GM18505 (cell line): ENCODE results near the gene PEA15.

Source experiments
- ATAC-seq: cut with Tn5 transposase; IDR thresholded peaks from one replicate; pipeline ENCODE4 v1.9.1; 2021; ENCODE audit not compliant: unreplicated experiment
- POLR2A ChIP-seq: IDR thresholded peaks from 4 replicates; pipeline ENCODE4 v1.6.1; 2011; ENCODE audit warnings: borderline replicate concordance; ENCODE audit not compliant: insufficient read depth, insufficient read length; ENCODE audit errors: extremely low read depth

Gene PEA15

DNA sequence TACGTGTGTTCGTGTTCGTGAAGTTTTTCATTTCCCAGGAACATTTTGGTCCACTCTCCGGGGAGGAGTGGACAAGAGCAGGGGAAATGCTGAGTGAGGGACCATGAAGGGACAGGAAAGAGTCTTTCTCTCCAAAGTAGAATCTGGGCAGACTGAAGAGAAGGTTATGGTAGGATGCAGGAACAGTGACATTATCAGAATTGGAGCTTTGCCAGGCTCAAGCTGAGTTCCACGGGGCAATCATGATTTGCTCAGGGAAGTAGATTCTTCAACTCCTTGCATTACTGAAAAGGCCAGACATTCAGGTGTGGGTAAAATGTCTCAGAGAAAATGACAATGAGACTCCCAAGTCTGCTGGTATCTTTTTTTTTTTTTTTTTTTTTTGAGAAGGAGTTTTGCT lies 37.2 kb upstream of the PEA15 start:
- ATAC-seq = no peak
- no peak for TF ChIP-seq POLR2A

DNA sequence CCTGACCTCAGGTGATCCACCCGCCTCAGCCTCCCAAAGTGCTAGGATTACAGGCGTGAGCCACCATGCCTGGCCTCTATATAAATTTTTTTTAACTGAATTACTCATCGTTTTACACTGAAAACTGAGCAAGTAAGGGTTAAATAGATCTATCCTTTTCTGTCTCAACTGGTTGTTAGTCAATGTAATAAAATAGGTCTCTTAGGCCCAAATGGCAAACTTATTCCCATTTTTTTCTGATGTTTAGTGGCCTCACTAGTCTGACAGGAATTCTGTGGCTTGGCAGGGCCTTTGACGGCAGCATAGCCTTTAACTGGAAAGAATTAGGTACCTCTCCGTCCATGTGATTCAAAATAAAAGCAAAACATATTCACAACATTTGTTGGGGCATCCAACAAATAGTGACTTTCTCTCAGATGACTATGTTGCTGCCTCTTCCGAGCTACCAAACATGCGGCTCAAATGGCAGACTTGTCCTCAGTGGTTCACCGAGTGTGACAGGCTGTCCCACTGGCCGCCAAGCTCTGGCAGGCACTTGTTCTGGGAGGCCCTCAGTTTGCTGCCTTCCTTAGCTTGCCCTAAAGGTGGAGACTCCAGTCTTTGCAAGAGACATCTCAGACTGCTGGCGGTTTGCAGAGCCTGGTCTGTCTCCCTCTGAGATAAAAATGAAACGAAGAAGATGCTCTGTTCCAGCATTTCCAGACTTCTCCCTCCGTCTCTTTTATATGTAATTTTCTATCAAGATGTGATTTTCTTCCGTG lies 36.4 kb upstream of the PEA15 start:
- no peak for TF ChIP-seq POLR2A
- no peak for ATAC-seq

DNA sequence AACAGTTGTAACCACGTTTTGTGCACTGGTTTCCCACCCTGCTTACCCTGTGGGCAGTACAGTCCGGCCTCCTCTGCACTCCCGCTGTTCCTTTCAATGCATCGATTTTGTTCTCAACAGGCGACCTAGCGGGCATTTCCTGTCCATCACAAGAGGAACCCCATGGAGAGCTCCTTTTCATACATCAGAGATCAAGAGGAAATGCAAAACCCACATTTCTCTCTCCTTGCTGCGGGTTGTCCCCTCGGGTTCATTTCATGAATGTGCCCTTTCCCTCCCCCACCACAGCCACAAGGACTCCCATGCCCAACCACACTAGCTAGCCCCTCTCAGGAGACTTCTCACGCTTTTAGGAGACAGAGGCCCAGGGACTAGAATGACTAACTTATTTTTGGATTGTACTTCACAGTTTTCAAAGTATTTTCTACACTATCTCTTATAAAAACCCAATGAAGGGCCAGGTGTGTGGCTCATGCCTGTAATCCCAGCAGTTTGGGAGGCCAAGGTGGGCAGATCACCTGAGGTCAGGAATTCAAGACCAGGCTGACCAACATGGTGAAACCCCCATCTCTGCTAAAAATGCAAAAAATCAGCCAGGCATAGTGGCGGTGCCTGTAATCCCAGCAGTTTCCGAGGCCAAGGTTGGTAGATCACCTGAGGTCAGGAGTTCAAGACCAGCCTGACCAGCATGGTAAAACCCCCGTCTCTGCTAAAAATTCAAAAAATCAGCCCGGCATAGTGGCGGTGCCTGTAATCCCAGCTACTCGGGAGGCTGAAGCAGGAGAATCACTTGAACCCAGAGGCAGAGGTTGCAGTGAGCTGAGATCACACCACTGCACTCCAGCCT lies 35.4 kb upstream of the PEA15 start:
- peak; percentile 66 for ATAC-seq

DNA sequence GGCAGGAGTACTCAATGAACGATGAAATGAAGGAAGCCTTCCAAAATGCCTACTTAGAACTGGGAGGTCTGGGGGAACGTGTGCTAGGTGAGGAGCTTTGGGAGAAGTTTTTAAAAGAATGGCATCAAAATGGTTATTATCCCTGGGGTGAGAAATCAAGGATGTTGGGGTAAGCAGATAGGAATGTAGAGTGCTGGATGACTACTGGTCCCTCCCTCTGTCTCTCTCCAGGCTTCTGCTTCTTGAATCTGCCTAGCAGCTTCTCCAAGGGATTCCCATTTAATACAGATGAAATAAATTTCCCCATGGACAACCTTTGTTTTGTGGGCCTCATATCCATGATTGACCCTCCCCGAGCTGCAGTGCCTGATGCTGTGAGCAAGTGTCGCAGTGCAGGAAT lies 33.8 kb upstream of the PEA15 start:
- TF ChIP-seq POLR2A = no peak
- ATAC-seq = no peak

More for the DNA sequence above, 35.4 kb upstream of the PEA15 start:
- no peak for TF ChIP-seq POLR2A

DNA sequence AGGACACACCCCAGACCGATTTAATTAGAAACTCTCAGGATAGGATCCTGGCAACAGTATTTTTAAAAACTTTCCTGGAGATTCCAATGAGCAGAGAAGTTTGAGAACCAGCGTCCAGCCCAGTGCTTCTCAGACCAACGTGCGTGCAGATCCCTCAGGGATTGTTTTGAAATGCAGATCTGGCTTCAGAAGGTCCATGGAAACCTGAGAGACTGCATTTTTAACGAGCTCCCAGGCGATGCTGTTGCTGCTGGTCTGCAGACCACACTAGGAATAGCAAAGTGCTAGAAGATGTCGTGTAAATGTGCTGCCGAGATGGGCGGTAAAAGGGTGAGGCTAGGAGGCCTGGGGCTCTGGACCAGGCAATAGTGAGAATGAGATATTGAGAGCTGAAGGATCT lies 33.2 kb upstream of the PEA15 start:
- ATAC-seq = no peak
- no peak for TF ChIP-seq POLR2A

DNA sequence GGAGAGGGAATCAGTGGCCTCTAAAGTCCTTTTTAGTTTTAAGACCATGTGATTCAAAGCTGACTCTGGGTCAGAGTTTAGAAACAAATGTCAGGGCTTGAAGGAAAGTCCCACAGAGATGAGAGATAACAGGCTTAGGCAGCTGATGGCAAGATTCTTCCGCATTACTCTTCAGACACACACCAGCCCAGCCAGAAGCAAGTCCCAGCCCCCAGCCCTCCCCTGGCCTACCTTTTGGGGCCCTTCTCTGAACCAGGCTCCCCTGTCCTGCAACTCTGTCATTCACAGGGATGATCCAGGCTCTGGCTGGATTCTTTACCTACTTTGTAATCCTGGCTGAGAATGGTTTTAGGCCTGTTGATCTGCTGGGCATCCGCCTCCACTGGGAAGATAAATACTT lies 28.0 kb upstream of the PEA15 start:
- no peak for TF ChIP-seq POLR2A
- no peak for ATAC-seq

DNA sequence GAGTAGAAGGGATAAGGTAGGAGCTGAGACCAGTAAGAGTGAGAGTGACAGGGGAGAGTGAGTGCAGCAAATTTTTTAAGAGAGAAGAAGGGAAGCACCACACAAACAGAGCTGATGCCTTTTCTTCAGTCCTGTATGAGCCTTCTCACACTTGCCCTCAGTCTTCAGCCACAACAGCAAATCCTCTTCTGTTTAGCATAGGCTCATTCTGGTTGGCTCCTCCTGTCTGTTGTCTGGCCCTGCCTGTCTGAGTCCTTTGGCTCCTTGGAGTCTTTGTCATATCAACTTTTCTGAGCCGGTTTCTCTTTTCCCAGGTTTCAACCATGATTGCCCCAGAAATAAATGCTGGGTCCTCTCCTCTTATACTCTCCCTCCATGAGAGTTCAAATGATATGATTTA lies 27.5 kb upstream of the PEA15 start:
- ATAC-seq = no peak
- no peak for TF ChIP-seq POLR2A

DNA sequence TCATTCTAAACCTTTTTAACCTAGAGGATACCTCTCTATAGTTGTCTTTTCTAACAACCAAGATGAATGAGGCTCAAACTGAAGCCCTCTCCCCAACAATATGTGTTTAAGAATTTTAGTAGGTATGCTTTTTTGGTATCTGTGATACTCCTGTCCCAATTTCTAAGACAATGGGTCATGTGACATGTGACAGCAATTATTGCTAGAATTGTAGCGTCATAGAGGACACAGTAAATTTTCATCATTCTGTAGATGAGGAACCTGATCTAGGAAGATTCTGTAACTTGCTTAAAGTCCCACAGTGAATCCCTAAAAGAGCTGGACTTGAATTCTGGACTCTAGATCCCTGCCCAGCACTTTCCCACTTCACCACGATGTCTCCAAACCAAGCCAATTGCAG lies 26.5 kb upstream of the PEA15 start:
- no peak for ATAC-seq
- no peak for TF ChIP-seq POLR2A

DNA sequence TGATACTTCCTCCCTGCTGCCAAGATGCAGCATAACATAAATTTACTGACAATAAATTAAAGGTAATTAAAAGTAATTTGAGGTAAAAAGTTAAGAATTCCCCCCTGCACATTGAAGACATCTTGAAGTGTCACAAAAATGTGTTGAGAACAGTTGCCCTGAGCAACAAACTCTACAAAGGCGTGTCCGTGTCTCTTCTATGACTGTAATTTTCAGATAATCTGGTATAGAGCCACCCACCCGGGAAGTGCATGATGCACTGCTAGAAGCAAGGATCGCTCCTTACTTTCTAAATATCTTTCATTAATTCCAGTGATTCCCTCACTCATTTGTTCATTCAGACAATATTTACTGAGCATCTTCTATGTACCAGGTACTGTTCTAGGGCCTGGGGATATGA lies 25.8 kb upstream of the PEA15 start:
- ATAC-seq = no peak
- TF ChIP-seq POLR2A = no peak

DNA sequence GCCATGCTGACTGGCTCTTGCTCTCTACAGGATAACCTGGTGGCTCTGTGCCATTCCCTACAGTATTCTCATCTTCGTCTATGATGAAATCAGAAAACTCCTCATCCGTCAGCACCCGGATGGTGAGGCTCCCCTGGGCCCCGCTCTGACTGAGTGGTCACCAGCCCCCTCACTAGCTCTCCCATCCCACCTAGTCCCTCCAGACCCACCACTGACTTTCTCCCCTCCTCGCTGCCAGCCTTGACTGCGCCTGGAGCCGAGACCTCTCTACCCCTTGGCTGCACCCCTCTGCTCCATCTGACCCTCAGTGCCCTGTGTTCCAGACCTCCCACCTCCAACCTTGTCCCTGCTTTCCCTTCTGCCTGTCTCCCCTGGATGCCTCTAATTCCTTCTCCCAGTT lies 18.9 kb upstream of the PEA15 start:
- no peak for TF ChIP-seq POLR2A
- no peak for ATAC-seq

DNA sequence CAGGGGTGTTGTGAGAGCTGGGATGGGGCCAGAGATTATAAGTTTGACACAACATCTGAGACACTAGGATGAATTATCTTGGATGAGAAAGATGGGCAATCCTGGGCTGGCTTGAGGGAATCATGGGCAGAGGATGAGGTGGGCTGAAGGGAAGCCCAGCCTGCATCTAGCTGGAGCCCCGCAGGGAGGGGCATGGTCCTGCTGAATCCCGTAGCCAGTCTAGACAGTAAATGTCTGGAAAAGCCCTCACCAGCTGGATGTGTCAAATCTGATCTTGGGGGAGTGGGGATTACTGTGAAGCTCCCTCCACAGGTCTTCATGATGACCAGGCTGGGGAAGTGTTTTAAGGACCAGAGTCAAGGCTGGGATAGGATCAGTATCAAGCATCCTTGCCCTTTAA lies 18.5 kb upstream of the PEA15 start:
- no peak for ATAC-seq
- TF ChIP-seq POLR2A = no peak

DNA sequence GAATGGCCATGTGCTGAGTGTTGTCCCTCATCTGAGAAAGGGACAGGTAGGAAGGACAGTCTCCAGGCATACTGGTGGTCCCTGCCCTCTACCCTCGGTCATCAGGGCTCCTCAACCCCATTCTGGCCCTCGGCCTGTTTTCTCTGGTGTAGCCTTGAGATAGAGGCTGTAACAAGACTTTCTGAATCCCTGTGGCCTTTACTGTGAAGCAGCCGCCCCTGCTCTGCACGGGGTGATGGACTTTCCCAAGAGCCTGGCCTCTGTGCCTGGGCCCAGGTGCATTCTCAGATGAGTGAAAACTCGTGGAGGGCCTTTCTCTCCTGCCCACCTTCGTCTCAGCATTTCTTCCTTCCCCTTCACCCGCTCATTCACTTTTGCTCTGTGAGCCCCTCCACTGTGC lies 17.8 kb upstream of the PEA15 start:
- ATAC-seq = no peak

DNA sequence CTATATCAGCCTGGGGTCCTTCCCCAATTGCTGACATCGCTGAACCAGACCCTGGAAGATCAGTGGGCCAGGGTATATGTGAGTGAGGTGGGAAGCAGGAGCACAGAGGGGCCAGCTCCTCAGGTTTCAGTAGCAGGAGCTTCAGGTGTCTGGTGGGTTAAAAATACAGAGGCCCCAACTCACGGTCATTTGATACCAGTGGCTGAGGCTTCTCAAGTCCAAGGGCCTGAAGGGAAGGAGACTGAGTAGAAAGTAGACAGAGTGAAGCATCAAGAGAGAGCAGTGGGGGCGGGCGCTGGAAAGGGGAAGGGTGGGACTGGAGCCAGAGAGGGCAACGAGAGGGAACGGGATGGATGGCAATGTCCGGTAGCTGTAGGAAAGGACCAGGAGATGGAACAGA lies 16.8 kb upstream of the PEA15 start:
- TF ChIP-seq POLR2A = no peak
- no peak for ATAC-seq

More for the DNA sequence above, 17.8 kb upstream of the PEA15 start:
- TF ChIP-seq POLR2A = no peak
